ENCODE data around the gene SETBP1.

DNA sequence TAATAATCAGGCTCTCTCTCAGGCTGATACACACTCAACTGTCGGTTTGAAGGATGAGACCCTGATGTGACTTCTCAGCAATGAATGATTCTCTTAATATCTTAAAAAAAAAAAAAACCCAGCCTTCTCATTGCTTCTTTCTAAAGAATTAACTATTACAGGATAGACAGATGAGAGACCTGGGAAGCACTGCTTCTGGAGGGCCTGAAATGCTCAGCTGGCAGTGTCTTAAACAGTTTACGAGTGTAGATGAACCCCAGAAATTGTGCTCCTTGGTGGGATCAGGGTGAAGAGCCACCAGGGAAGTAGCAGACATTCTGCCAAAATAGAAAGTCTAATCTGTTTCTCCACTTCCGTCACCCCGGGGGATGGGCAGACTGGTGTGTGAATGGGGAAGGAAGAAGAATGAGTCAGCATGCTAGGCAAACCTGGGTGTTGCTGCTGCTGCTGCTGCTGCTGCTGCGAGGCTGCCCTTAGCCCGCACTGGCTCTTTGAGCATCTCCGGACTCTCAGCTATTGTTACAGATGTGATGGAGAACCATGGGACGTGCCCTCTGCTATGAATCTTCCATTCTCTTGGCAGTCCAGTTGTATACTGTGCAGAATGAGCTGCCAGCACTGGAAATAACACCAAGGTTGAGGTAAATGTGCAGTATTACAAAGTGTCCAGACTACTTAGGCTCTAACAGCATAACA lies 158.4 kb downstream of the SETBP1 start:
- TF ChIP-seq POLR2A (IDR thresholded peaks at IDR 0.05), result no peak
- TF ChIP-seq, protein P1, sequence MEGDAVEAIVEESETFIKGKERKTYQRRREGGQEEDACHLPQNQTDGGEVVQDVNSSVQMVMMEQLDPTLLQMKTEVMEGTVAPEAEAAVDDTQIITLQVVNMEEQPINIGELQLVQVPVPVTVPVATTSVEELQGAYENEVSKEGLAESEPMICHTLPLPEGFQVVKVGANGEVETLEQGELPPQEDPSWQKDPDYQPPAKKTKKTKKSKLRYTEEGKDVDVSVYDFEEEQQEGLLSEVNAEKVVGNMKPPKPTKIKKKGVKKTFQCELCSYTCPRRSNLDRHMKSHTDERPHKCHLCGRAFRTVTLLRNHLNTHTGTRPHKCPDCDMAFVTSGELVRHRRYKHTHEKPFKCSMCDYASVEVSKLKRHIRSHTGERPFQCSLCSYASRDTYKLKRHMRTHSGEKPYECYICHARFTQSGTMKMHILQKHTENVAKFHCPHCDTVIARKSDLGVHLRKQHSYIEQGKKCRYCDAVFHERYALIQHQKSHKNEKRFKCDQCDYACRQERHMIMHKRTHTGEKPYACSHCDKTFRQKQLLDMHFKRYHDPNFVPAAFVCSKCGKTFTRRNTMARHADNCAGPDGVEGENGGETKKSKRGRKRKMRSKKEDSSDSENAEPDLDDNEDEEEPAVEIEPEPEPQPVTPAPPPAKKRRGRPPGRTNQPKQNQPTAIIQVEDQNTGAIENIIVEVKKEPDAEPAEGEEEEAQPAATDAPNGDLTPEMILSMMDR (IDR thresholded peaks at IDR 0.05), result no peak
